ENCODE measurements around the gene ZNRD2.

ZNRD2 gene

GRCh38 chr11:65580756-65581155, 10.5 kb downstream of the ZNRD2 start:
- no peak overlapping the region for H3K4me3 Mint-ChIP-seq
- no peak overlapping the region for H3K27ac Mint-ChIP-seq
- peaks cover 22% of the 10 kb centered on the region for H3K4me1 Mint-ChIP-seq (ENCODE audit: low read depth)
- H3K36me3 Mint-ChIP-seq (ENCODE audit: low read depth), result peaks cover 32% of the 10 kb centered on the region
- H3K27me3 Mint-ChIP-seq, result no peaks in the 10 kb centered on the region
- H3K9me3 Mint-ChIP-seq, result no peaks in the 10 kb centered on the region

- Mint-ChIP-seq H3K27ac (no peak overlapping the region), H3K9me3 (no peaks in the 10 kb centered on the region), H3K4me3 (no peak overlapping the region), H3K27me3 (no peaks in the 10 kb centered on the region), H3K4me1 (ENCODE audit: low read depth) (peaks cover 27% of the 10 kb centered on the region), H3K36me3 (ENCODE audit: low read depth) (peaks cover 40% of the 10 kb centered on the region)
Measured at GRCh38 chr11:65581928-65582327, 11.7 kb downstream of the ZNRD2 start.

GRCh38 chr11:65583589-65583988, 13.3 kb downstream of the ZNRD2 start:
- Mint-ChIP-seq H3K9me3 (no peaks in the 10 kb centered on the region), H3K4me3 (no peak overlapping the region), H3K27ac (peak overlapping the region; percentile 5), H3K27me3 (no peaks in the 10 kb centered on the region), H3K4me1 (ENCODE audit: low read depth) (peaks cover 33% of the 10 kb centered on the region), H3K36me3 (ENCODE audit: low read depth) (peaks cover 39% of the 10 kb centered on the region)

DNA sequence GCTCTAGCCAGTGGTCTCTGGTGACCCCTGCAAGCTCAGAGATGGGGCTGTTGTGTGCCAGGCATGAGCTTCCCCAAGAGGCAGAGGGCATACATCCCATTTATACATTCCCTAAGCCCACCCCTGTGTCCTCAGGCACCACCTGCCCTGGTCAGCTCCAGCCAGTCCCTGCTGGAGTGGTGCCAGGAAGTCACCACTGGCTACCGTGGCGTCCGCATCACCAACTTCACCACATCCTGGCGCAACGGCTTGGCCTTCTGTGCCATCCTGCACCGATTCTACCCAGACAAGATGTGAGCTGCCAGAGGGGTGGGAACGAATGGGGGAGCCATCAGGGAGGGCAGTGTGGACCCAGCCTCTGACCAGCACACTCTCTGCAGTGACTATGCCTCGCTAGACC, 13.8 kb downstream of the ZNRD2 start:
- Mint-ChIP-seq H3K27me3 (no peaks in the 10 kb centered on the region), H3K36me3 (ENCODE audit: low read depth) (peaks cover 37% of the 10 kb centered on the region), H3K4me1 (ENCODE audit: low read depth) (peaks cover 36% of the 10 kb centered on the region), H3K27ac (no peak overlapping the region), H3K9me3 (no peaks in the 10 kb centered on the region), H3K4me3 (no peak overlapping the region)

DNA sequence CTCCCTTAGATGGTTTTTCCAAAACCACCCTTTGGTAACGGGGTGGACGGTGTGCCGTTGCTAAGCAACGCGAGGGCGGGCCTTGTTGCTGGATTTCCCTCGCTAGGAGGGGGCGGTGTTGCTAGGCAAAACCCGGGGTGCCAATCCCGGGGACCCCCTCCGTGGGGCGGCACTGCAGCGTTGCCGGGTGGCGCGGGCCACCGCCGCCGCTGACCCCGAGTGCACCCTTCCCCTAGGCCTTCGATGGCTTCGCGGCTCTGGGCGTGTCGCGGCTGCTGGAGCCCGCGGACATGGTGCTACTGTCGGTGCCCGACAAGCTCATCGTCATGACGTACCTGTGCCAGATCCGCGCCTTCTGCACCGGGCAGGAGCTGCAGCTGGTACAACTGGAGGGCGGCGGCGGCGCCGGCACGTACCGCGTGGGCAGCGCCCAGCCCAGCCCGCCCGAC, 14.5 kb downstream of the ZNRD2 start:
- Mint-ChIP-seq H3K36me3 (ENCODE audit: low read depth) (peaks cover 33% of the 10 kb centered on the region), H3K9me3 (no peaks in the 10 kb centered on the region), H3K4me1 (ENCODE audit: low read depth) (peaks cover 41% of the 10 kb centered on the region), H3K27ac (no peak overlapping the region), H3K4me3 (no peak overlapping the region), H3K27me3 (no peaks in the 10 kb centered on the region)

DNA sequence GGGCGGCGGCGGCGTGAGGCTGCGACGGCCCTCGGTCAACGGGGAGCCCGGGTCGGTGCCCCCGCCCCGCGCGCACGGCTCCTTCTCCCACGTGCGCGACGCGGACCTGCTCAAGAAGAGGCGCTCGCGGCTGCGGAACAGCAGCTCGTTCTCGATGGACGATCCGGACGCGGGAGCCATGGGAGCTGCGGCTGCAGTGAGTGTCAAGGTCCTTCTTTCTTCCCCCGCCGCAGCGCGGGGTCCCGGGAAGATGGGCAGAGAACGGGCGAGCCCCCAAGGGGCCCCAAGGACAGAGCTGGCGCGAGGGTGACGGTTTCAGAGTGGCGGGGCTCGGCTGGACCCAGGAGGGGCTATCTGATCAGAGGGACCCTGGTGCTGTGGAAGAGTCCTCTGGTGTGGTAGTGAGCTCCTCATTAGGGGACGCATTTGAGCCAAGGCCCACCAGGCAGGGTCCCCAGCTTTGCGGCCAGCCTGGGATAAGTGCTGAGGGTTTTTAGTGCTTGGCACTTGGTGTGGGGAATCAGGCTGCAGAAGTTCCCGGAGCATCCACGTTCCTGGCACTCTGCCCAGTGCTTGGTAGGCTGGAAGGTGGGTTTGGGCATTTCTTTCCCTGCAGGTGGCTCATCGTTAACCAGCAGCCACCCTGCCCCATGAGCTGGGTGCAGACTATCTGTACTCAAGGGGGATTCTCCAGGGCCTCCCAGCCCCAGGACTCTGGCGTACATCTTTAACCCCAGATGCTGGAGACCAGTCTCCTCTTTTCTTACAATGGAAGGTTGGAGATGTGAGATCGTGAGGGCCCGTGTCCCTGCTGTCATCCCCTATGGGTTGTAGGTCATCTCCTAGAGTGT, 15.3 kb downstream of the ZNRD2 start:
- Mint-ChIP-seq H3K27me3 (no peaks in the 10 kb centered on the region), H3K4me3 (no peak overlapping the region), H3K27ac (peak overlapping the region; percentile 41), H3K4me1 (ENCODE audit: low read depth) (peaks cover 48% of the 10 kb centered on the region), H3K9me3 (no peaks in the 10 kb centered on the region), H3K36me3 (ENCODE audit: low read depth) (peaks cover 31% of the 10 kb centered on the region)

- Mint-ChIP-seq H3K4me3 (no peak overlapping the region), H3K4me1 (ENCODE audit: low read depth) (peaks cover 49% of the 10 kb centered on the region), H3K27me3 (no peaks in the 10 kb centered on the region), H3K27ac (peak overlapping the region; percentile 41), H3K36me3 (ENCODE audit: low read depth) (peaks cover 29% of the 10 kb centered on the region), H3K9me3 (no peaks in the 10 kb centered on the region)
Measured at GRCh38 chr11:65586247-65586630, 16.0 kb downstream of the ZNRD2 start.

DNA sequence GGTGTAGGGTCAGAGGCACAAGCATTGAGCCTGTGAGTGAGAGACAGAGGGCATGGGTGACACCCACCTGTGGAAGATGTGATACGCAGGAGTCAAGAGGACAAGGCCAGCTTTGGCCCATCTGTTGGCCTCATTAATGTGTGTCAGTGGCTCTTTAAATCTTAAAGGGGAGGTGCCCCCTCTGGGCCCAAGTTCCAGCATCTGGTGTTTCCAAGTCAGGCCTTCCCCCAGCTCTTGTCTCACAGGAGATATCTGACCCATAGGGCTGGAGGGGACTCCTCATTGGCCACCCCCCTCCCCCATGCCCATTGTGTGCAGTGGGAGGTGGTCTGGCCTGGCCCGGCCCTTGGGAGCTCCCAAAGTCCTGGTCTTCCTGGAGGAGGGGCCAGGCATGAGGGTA, 16.4 kb downstream of the ZNRD2 start:
- peaks cover 49% of the 10 kb centered on the region for H3K4me1 Mint-ChIP-seq (ENCODE audit: low read depth)
- peaks cover 27% of the 10 kb centered on the region for H3K36me3 Mint-ChIP-seq (ENCODE audit: low read depth)
- H3K9me3 Mint-ChIP-seq, result no peaks in the 10 kb centered on the region
- H3K27me3 Mint-ChIP-seq, result no peaks in the 10 kb centered on the region
- peak overlapping the region; percentile 41 for H3K27ac Mint-ChIP-seq
- no peak overlapping the region for H3K4me3 Mint-ChIP-seq

GRCh38 chr11:65588199-65589054, 18.1 kb downstream of the ZNRD2 start:
- no peaks in the 10 kb centered on the region for H3K27me3 Mint-ChIP-seq

GRCh38 chr11:65589444-65590239, 19.4 kb downstream of the ZNRD2 start:
- H3K4me3 Mint-ChIP-seq, result no peak overlapping the region

More at GRCh38 chr11:65588199-65589054, 18.1 kb downstream of the ZNRD2 start:
- Mint-ChIP-seq H3K27ac (peak overlapping the region; percentile 94), H3K4me1 (ENCODE audit: low read depth) (peaks cover 49% of the 10 kb centered on the region), H3K9me3 (no peaks in the 10 kb centered on the region), H3K36me3 (ENCODE audit: low read depth) (peaks cover 23% of the 10 kb centered on the region), H3K4me3 (peak overlapping the region; percentile 75)

GRCh38 chr11:65590240-65590738, 20.0 kb downstream of the ZNRD2 start:
- peaks cover 17% of the 10 kb centered on the region for H3K36me3 Mint-ChIP-seq (ENCODE audit: low read depth)
- H3K27ac Mint-ChIP-seq, result no peak overlapping the region
- H3K9me3 Mint-ChIP-seq, result no peaks in the 10 kb centered on the region
- no peak overlapping the region for H3K4me3 Mint-ChIP-seq
- peaks cover 50% of the 10 kb centered on the region for H3K4me1 Mint-ChIP-seq (ENCODE audit: low read depth)
- no peaks in the 10 kb centered on the region for H3K27me3 Mint-ChIP-seq

More at GRCh38 chr11:65589444-65590239, 19.4 kb downstream of the ZNRD2 start:
- Mint-ChIP-seq H3K4me1 (ENCODE audit: low read depth) (peaks cover 50% of the 10 kb centered on the region), H3K27ac (peak overlapping the region; percentile 94), H3K27me3 (no peaks in the 10 kb centered on the region), H3K36me3 (ENCODE audit: low read depth) (peaks cover 17% of the 10 kb centered on the region), H3K9me3 (no peaks in the 10 kb centered on the region)

DNA sequence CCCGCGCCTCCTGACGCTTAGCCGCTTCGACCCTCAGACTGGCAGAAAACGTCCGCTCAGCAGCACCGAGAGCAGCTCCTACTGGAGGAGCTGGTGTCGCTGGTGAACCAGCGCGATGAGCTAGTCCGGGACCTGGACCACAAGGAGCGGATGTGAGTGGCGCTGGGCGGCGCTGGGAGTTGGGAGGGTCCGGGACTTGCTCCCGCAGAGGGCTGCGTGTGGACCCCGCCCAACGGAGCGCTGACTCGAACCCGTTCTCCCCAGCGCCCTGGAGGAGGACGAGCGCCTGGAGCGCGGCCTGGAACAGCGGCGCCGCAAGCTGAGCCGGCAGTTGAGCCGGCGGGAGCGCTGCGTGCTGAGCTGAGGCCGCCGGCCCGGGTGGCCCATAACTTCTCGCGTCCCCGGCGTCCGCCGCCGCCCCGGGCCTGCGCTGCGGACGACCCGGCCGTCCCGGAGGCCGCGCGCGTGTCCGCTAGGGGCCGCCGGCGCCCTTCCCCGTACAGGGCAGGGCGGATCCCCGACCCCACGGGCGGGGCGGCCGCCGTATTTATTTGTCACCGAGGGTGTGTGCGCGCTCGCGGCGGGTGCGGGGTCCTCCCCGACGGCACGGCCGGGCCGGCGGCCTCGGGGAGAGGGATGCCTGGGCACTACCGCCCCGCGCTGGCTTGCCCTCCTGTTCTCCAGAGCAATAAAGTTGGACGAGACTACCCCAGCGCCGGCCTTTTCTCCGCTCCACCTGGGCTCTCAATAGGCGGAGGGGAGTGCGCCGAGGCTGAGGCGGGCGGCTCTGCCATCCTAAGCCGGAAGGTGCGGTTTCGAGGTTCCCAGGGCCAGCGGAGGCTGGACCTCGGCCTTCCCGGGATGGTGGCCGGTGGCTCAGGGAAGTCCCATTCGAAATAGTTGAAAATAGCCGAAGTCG, 21.9 kb downstream of the ZNRD2 start:
- Mint-ChIP-seq H3K9me3 (no peaks in the 10 kb centered on the region), H3K36me3 (ENCODE audit: low read depth) (peaks cover 9% of the 10 kb centered on the region), H3K27ac (no peak overlapping the region), H3K4me1 (ENCODE audit: low read depth) (peaks cover 42% of the 10 kb centered on the region), H3K27me3 (no peaks in the 10 kb centered on the region), H3K4me3 (no peak overlapping the region)

GRCh38 chr11:65592858-65593517, 22.7 kb downstream of the ZNRD2 start:
- Mint-ChIP-seq H3K27ac (no peak overlapping the region), H3K9me3 (no peaks in the 10 kb centered on the region), H3K4me1 (ENCODE audit: low read depth) (peaks cover 34% of the 10 kb centered on the region), H3K36me3 (ENCODE audit: low read depth) (peaks cover 13% of the 10 kb centered on the region), H3K4me3 (no peak overlapping the region), H3K27me3 (no peaks in the 10 kb centered on the region)
